ENCODE data around the gene JMJD1C.

Gene JMJD1C

DNA sequence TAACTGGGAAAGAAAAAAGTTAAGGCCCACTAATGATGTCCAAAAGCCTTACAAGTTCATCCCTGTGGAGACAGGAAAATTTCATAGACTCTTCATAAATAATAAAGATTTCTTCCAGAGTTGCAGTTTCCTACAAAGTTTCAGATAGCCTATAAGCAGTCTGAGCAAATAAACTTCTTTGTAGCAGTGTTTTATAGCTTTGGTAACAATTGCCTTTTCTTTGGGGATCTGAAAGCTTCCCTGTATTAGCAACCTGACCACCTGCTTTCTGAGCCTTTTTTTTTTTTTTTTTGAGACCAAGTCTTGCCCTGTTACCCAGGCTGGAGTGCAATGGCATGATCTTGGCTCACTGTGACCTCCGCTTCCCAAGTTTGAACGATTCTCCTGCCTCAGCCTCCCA, 182.7 kb downstream of the JMJD1C start:
- DNase-seq (ENCODE audit: low read depth) = no peak
- TF ChIP-seq, protein P1, sequence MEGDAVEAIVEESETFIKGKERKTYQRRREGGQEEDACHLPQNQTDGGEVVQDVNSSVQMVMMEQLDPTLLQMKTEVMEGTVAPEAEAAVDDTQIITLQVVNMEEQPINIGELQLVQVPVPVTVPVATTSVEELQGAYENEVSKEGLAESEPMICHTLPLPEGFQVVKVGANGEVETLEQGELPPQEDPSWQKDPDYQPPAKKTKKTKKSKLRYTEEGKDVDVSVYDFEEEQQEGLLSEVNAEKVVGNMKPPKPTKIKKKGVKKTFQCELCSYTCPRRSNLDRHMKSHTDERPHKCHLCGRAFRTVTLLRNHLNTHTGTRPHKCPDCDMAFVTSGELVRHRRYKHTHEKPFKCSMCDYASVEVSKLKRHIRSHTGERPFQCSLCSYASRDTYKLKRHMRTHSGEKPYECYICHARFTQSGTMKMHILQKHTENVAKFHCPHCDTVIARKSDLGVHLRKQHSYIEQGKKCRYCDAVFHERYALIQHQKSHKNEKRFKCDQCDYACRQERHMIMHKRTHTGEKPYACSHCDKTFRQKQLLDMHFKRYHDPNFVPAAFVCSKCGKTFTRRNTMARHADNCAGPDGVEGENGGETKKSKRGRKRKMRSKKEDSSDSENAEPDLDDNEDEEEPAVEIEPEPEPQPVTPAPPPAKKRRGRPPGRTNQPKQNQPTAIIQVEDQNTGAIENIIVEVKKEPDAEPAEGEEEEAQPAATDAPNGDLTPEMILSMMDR (conservative IDR thresholded peaks at IDR 0.05; ENCODE audit: low read depth, low read length) = no peak
- no peak overlapping the region for H3K4me3 ChIP-seq (ENCODE audit: low read length)

DNA sequence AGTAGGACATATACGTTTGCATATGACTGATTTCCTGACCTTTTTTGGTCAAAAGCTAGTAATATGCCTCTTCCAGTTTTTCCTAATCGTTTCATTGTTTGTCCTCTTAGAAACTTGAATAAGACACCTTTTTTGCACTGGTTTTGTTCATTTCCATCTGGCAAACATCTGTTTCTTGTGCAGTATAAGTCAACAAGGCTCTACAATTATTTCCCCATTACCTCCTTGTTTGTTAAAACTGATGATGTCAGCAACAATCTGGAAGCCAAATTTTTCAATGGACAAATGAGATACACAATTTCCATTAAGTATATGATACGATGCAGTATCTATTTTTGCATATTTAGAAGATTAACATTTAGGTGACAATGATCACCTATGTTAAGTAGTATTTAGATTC, 183.8 kb downstream of the JMJD1C start:
- TF ChIP-seq, protein P1 (conservative IDR thresholded peaks at IDR 0.05; ENCODE audit: low read depth, low read length) = no peak
- no peak for DNase-seq (ENCODE audit: low read depth)
- H3K4me3 ChIP-seq (ENCODE audit: low read length) = no peak overlapping the region

DNA sequence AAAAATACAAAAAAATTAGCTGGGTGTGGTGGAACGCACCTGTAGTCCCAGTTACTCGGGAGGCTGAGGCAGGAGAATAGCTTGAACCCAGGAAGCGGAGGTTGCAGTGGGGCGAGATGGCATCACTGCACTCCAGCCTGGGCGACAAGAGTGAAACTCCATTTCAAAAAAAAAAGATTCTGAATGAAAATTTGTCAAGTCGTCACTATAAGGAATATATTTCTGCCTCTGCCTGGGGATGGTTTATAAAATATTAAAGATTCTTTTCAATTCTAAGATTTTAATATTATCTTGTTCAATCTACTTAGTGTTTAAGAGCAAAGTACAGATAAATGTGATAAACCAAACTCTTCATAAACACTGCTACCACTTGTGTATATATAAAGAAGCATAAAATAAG, 185.4 kb downstream of the JMJD1C start:
- DNase-seq (ENCODE audit: low read depth) = no peak
- TF ChIP-seq, protein P1 (conservative IDR thresholded peaks at IDR 0.05; ENCODE audit: low read depth, low read length) = no peak
- H3K4me3 ChIP-seq (ENCODE audit: low read length) = no peak overlapping the region

DNA sequence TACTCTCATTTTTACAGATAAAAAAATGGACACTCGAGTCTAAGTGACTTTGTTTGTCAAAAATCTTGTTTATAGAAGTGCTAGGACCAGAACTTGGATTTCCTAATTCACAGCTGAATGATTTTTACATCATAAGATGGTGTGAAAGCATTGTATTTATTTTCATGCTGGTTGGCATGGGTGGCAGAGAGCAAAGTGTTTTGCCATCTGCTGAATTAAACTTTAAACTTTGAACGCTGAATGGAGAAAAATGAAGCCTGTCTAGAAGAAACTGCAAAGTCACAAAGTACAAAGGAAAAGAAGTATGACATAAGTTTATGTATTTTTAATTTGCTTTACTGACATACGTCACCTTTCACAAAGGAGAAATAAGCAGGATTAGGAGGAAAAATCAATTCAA, 190.7 kb downstream of the JMJD1C start:
- DNase-seq (ENCODE audit: low read depth) = no peak
- H3K4me3 ChIP-seq (ENCODE audit: low read length) = no peak overlapping the region
- TF ChIP-seq, protein P1 (conservative IDR thresholded peaks at IDR 0.05; ENCODE audit: low read depth, low read length) = no peak

DNA sequence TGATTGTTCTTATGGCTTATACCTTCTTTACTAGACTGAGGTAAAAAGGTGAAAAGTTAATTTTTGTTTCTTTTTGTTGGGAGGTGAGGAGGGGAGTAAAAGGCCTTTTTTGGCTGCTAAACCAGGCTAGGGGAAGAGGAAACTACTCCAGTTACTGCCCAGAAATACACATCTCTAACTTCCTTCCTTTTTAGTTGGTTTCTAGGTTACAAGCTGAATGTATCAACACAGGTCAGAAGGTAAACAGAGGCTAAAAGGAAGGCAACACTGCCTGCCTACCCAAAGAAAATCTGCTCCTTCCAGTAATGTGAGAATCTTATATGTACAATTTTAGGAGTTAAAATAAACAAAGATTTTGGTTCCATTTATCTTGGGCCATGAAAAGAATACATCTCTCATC, 192.2 kb downstream of the JMJD1C start:
- TF ChIP-seq, protein P1 (conservative IDR thresholded peaks at IDR 0.05; ENCODE audit: low read depth, low read length) = no peak
- H3K4me3 ChIP-seq (ENCODE audit: low read length) = no peak overlapping the region
- DNase-seq (ENCODE audit: low read depth) = no peak

DNA sequence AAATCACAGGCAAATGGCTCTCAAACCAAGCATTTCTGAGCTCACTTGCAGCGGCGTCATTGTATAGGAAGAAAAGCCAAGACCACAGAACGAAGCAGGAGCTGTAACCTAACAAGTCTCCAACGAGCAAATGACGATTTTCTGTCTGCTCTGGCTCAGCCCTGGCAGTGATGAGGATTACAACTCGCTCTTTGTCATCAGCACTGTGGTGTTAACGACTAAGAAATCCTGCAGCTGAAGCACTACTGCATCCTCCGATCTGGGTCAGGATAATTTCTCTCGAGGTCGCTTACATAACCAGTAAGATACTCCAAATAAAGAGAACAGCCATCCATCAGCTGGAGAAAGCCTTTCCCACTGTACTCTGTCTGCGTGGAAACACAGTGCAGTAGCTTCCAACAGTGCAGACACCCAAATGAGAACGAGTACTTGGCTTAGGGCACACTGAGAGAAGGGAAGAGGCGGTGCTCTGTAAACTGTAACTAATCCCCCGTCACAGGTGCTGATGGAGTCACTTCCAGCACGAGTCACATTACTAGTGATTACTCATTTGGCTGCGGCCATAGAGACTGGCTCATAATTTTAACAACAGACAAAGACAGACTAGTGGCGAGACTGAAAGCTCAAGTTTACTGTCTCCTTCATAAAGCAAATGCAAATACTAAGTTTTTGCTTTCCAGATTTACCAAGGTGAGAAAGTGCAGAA, 196.8 kb downstream of the JMJD1C start:
- H3K4me3 ChIP-seq (ENCODE audit: low read length) = peak overlapping the region; percentile 84
- TF ChIP-seq, protein P1 (conservative IDR thresholded peaks at IDR 0.05; ENCODE audit: low read depth, low read length) = peak; percentile 21
- peak; percentile 96 for DNase-seq (ENCODE audit: low read depth)

DNA sequence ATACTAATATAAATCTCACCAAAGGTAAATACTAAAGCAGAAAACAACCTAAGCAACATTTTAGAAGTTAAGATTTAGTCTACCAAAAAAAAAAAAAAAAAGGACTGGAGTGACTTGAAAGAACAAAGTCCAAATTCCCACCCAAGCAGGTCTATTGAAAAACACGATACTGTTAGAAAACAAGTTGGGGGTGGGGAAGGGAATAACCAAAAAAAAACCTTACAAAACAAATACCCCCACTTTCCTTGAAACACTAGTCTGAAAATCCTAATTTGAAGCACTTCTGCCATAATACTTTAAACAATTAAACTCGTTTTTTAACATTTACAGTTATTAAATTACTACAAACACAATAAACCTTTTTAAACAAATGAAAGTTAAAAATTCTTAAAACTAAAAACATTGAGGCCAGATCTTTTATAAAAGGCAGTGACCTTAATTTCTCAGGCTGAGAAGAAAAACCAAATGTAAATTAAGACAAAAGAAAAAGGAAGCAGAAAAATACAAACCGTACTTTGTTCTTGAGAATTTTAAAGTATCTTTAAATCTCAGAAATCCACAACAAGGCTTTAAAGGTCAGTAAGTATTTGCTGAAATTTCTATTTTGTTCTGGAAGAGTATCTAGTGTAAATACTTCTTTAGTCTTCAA, 197.5 kb downstream of the JMJD1C start:
- DNase-seq (ENCODE audit: low read depth) = no peak
- H3K4me3 ChIP-seq (ENCODE audit: low read length) = peak overlapping the region; percentile 84
- TF ChIP-seq, protein P1 (conservative IDR thresholded peaks at IDR 0.05; ENCODE audit: low read depth, low read length) = no peak

Measured in retinal pigment epithelial cell (primary cell).